ENCODE data around the gene NRXN2. TPM values are rescaled to one million over a fixed set of nuclear protein-coding genes. Genes with fewer than 3 reads are reported as not detected.

Gene NRXN2
- 2.2 and 9.2 TPM in 2 replicates for total RNA-seq (ENCODE audit: low replicate concordance)

GRCh38 chr11:64723117-64723906, at the start of gene NRXN2:
NRXN2 (minus strand) TSS chr11:64723197; CDS start chr11:64713699, 9,498 bp downstream.
- Mint-ChIP-seq H3K4me1 (peaks cover 44% of the 10 kb centered on the region), H3K27me3 (ENCODE audit: insufficient read depth, low read depth) (peaks cover 29% of the 10 kb centered on the region), H3K36me3 (no peaks in the 10 kb centered on the region), H3K27ac (peak within 1 kb of the TSS; percentile 57), H3K9me3 (no peaks in the 10 kb centered on the region), H3K4me3 (peak within 1 kb of the TSS; percentile 85)
- Histone ChIP-seq H3K9me3 (ENCODE audit: low read depth) (no peaks in the 10 kb centered on the region), H3K4me3 (peak within 1 kb of the TSS; percentile 99), H2AFZ (replicated peaks) (peak within 1 kb of the TSS; percentile 99), H3K27me3 (peaks cover 49% of the 10 kb centered on the region), H3K27ac (no peak within 1 kb of the TSS), H3K4me1 (peaks cover 17% of the 10 kb centered on the region), H3K9ac (no peak within 1 kb of the TSS), H3K36me3 (no peaks in the 10 kb centered on the region), H4K20me1 (ENCODE audit: low read depth) (no peaks in the 10 kb centered on the region), H3K4me2 (peak within 1 kb of the TSS; percentile 100), H3F3A (ENCODE audit: low read depth) (no peaks in the 10 kb centered on the region), H3K79me2 (ENCODE audit: low read depth) (no peaks in the 10 kb centered on the region)
- peak; percentile 99 for TF ChIP-seq CTCF (IDR thresholded peaks at IDR 0.05)
- no peak for TF ChIP-seq EZH2 (IDR thresholded peaks at IDR 0.05)
- no peak for TF ChIP-seq EZH2phosphoT487 (IDR thresholded peaks at IDR 0.05)
- peak; percentile 94 for DNase-seq (ENCODE audit: low spot score)

- Histone ChIP-seq H2AFZ (replicated peaks) (no peak overlapping the region), H3K9me3 (ENCODE audit: low read depth) (no peaks in the 10 kb centered on the region), H3K4me2 (no peak overlapping the region), H3F3A (ENCODE audit: low read depth) (peaks cover 99% of the 10 kb centered on the region), H3K4me3 (no peak overlapping the region), H3K27me3 (no peaks in the 10 kb centered on the region), H3K27ac (no peak overlapping the region), H3K36me3 (peaks cover 76% of the 10 kb centered on the region), H4K20me1 (ENCODE audit: low read depth) (peaks cover 100% of the 10 kb centered on the region), H3K9ac (no peak overlapping the region), H3K4me1 (peaks cover 21% of the 10 kb centered on the region), H3K79me2 (ENCODE audit: low read depth) (peaks cover 100% of the 10 kb centered on the region)
- Mint-ChIP-seq H3K36me3 (peaks cover 76% of the 10 kb centered on the region), H3K9me3 (no peaks in the 10 kb centered on the region), H3K27ac (no peak overlapping the region), H3K4me3 (no peak overlapping the region), H3K27me3 (ENCODE audit: insufficient read depth, low read depth) (peaks cover 10% of the 10 kb centered on the region), H3K4me1 (peaks cover 44% of the 10 kb centered on the region)
- TF ChIP-seq CTCF (IDR thresholded peaks at IDR 0.05): no peak
- no peak for TF ChIP-seq EZH2 (IDR thresholded peaks at IDR 0.05)
- no peak for TF ChIP-seq EZH2phosphoT487 (IDR thresholded peaks at IDR 0.05)
- DNase-seq (ENCODE audit: low spot score): no peak
These were observed 49.5 kb upstream of the NRXN2 start for GRCh38 chr11:64772303-64773018.

- peak overlapping the region; percentile 33 for H3K27ac ChIP-seq
- Mint-ChIP-seq H3K4me3 (no peak overlapping the region), H3K27me3 (ENCODE audit: insufficient read depth, low read depth) (peaks cover 4% of the 10 kb centered on the region), H3K27ac (no peak overlapping the region), H3K36me3 (peaks cover 70% of the 10 kb centered on the region), H3K9me3 (no peaks in the 10 kb centered on the region), H3K4me1 (peaks cover 41% of the 10 kb centered on the region)
- H3K4me3 ChIP-seq: no peak overlapping the region
- peaks cover 99% of the 10 kb centered on the region for H3F3A ChIP-seq (ENCODE audit: low read depth)
- H3K27me3 ChIP-seq: no peaks in the 10 kb centered on the region
- H3K4me1 ChIP-seq: peaks cover 20% of the 10 kb centered on the region
- H3K79me2 ChIP-seq (ENCODE audit: low read depth): peaks cover 100% of the 10 kb centered on the region
- no peak overlapping the region for H2AFZ ChIP-seq (replicated peaks)
- TF ChIP-seq CTCF (IDR thresholded peaks at IDR 0.05) (no peak), EZH2 (IDR thresholded peaks at IDR 0.05) (no peak), EZH2phosphoT487 (IDR thresholded peaks at IDR 0.05) (no peak)
- peaks cover 100% of the 10 kb centered on the region for H4K20me1 ChIP-seq (ENCODE audit: low read depth)
- no peak for DNase-seq (ENCODE audit: low spot score)
- H3K9me3 ChIP-seq (ENCODE audit: low read depth): no peaks in the 10 kb centered on the region
- no peak overlapping the region for H3K4me2 ChIP-seq
- no peak overlapping the region for H3K9ac ChIP-seq
- H3K36me3 ChIP-seq: peaks cover 76% of the 10 kb centered on the region
These were observed 48.9 kb upstream of the NRXN2 start for GRCh38 chr11:64771861-64772260.
